Inflammatory macrophage (primary cell): ENCODE measurements around the gene ERCC2.
"Not testable (repeated sequence)": the region's sequence is repeated elsewhere in the genome, so short reads cannot be mapped to it uniquely, and the experiment has no call there.

Experiments used
- DNase-seq, 2 donors: peaks; one replicate each; pipeline ENCODE4 v3.0.0-alpha.2; 2020 to 2022

The ERCC2 gene

DNA sequence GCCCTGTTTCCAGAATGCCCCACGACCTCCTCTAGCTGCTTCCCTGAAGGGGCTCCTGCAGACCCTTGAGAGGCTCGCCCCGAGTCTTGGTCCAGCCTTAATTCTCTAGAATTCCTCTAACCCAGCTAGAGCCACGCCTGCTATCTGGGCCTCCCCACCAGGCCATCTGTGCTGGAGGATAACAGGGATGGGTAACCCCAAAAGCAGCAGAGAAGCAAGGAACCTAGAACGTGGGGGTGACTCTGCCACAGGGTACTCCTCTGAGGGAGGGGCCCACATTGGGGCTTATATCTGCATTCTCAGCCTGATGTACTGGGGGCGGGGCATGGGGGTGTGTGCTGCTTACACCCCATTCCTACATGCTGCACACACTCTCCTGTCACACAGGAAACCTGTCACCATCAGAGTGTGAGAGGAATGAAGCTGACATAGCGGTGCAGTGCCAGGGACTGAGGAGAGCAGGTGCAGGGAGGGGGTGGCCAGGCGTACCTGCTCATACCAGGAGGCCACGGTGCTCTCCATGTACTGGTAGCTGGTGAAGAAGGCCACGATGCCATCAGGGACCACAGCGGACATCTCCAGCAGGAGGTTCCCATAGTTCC lies 16.0 kb downstream of the ERCC2 start:
- no peak for DNase-seq

DNA sequence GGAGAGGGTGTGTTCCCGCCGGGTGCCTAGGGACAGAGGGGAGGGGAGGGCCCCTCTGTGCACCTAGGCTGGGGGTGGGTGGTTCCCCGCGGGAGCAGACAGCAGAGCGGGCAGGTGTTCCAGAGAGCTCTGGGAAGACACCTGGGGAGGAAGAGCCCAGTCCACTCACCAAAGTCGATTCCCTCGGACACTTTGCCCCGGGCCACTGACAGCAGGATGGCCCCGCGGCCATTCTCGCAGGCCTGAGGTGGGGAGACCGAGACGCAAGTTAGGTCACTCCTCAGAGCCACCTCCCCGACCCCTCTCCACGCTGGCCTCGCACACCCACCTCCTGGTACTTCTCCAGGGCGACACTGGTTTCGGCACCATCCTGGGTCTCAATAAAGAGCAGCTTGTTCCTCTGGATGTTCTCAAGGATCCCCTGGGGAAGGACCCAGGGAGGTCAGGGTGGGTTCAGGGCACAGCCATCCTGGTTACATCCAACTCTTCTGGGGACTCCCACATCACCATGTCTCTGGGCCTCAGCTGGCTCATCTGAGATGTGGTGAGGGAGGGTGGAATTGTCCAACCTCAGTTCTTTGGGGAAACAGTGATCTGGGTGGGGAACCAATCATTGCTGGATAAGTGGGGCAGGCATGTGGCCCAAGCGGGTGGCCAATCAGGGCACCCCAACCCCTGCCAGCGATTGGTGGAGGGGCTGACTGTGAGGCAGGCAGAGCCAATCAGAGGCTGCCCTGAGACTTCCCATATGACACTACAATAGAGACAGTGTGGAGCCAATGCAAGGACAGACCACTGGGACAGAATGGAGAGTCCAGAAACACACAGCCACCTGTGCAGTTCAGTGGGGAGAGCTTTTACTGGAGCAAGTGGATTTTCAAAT lies 17.2 kb downstream of the ERCC2 start:
- DNase-seq, result no peak

DNA sequence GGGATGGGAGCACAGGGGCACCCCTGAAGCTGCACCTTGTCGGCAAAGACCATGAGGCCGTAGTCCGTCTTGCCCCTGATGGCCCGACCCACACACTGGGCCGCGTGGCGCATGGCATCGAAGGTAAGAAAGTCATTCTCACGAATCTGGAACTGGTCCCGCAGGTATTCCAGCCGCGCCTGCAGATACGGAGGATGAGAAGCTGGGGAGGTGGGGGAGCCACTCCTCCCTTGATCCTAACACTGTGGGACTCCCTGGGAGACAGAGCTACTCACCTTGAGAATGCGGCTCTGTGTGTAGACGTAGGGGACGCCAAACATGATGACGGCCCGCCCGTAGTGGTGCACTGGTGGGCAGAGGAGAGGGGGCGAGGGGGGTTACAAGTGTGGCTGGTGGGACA lies 17.9 kb downstream of the ERCC2 start:
- no peak for DNase-seq

DNA sequence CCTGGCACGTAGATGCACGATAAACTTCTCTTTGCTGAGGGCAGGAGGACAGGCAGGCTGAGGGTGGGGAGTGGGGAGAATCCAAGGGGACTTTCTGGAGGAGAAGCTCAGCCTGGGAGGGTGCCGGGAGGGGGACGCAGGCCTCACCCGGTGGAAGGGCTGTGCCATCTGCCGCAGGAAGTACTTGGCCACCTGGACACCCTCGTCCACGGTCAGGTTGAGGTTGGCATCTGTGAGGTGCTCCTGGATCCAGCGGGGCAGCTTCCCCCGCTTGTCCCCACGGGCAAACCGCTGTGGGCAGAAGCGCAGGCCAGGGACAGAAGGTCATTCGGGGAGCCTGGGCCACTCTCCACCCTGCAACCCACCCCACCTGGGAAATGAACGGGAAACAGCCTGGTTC lies 18.3 kb downstream of the ERCC2 start:
- no peak for DNase-seq

DNA sequence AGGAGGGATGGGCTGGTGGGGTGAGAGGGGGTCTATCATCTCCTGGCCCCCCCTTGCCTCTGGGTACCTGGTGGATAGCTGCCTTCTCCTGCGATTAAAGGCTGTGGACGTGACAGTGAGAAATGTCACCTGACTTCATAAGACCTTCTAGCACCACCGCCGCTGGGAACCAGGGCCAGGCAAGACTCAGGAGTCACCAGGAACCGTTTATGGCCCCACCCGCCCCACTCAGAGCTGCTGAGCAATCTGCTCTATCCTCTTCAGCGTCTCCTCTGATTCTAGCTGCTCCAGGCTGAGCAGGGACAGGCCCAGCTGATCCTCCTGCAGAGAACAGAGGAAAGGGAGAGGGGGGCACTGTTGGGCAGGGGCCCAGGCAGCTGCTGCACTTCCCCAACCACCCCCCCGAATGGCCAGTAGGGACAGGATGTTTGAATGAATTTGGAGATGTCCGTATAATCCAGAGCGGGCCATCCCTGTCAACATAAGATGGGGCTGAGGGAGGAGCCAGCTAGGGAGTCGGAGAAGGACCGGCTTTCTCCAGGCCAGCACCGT lies 18.9 kb downstream of the ERCC2 start:
- no peak for DNase-seq

DNA sequence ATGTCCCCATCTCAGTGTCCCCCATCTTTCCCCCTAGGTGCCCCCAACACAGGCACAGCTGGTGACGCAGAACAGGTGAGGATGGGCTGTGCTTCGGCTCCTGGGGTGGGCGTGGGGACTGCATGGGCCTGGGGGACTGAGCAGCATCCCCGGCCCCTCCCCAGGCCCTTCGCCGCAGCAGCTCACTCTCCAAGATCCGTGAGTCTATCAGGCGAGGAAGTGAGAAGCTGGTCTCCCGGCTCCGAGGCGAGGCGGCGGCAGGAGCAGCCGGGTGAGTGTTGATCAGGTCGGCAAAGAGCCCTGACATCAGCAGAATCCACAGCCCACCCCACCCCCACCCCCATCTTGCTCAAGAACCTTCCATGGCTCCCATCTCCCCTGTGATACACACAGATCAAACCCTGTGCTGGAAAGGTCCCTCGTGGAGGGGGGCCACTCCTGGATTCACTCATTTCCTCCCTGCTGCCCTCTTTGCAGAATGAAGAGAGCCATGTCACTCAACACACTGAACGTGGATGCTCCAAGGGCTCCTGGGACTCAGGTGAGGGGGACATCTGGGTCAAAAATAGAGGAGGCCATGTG lies 19.8 kb downstream of the ERCC2 start:
- DNase-seq, result no peak

DNA sequence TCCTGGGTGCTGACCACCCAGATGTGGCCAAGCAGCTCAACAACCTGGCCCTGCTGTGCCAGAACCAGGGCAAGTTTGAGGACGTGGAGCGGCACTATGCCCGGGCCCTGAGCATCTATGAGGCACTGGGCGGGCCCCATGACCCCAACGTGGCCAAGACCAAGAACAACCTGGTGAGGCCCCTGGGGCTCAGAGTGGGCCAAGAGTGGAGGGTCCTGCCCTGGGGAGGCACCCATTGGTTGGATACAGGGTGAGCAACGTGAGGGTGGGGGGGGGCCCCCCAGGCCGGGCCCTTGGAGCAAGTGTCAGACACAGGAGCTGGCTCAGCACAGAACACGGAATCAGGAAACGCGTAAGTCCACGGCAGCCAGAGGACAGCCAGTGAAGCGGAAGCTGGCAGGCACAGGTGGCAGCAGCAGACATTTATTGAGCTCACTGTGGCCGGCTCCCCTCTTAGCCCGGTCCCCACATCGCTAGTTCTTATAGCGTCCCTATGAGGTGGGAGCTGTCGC lies 20.9 kb downstream of the ERCC2 start:
- DNase-seq, result no peak

DNA sequence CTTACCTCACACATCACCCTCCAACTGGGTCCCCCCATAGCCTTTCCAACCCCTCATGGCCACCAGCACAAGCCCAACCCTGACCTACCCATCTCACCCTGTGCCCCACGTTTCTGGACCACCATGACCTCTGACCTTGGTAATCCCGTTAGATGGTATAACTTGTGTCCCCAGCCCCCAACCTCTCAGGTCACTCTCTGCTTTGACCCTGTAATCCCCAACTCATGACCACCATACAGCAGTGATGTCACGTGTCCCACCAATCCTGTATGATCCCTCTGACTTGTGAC lies 21.3 kb downstream of the ERCC2 start:
- no peak for DNase-seq

DNA sequence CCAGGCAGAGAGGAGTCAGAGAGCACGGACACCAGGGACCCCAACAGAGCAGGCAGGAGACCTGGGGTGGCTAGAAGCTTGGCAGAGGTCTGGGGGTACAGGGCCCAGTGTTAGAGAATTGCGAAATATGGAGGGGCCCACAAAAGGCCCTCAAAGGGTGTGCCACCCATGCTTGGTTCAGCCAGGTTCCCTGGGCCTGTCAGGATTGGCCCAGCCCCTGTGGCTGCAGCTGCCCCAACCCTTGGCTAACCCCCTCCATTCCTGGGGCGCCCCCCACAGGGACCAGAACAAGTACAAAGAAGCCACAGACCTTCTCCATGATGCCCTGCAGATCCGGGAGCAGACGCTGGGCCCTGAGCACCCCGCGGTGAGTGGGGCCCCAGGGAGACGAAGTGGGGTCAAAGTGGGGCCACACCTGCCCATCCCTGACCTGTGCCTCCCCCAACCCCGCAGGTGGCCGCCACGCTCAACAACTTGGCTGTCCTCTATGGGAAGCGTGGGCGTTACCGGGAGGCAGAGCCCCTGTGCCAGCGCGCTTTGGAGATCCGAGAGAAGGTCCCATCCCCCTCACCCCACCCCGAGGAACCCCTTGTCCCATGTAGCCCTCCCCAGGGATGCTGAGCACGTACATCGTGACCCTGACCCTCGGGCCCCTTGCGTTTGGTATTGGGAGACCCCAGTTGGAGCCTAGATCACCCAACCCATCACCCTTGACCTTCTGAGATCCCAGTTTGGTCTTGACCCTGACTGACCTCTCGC lies 21.8 kb downstream of the ERCC2 start:
- DNase-seq, result no peak

DNA sequence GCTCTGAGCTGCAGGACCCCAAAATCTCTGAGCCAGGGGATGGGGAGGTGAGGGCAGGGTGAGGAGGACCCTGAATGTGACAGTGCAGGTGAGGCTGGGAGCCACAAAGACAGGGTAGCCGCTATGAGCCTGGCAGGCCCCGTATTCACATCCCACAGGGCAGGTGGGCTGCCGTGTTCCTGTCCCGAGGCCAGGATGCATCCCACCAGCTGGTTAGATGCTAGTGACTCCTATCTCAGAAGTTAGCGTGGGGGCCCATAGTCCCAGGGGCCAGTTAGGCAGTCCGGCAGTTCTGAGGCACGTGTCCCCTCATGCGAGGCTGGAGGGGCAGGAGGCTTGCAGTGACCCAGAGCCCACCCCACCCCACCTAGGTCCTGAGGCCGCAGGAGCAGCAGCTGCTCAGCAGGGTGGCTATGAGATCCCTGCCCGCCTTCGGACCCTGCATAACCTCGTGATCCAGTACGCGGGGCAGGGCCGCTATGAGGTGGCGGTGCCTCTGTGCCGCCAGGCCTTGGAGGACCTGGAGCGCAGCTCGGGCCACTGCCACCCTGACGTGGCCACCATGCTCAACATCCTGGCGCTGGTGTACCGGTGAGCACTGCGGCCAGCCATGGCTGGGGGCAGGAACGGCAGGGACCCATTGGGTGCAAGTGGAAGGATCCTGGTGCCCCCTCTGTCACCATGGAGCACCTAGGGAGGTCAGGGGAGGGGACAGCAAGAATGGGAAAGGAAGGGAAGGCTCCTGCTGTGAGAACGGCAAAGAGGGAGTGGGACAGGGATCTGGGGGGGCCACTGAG lies 22.6 kb downstream of the ERCC2 start:
- no peak for DNase-seq

DNA sequence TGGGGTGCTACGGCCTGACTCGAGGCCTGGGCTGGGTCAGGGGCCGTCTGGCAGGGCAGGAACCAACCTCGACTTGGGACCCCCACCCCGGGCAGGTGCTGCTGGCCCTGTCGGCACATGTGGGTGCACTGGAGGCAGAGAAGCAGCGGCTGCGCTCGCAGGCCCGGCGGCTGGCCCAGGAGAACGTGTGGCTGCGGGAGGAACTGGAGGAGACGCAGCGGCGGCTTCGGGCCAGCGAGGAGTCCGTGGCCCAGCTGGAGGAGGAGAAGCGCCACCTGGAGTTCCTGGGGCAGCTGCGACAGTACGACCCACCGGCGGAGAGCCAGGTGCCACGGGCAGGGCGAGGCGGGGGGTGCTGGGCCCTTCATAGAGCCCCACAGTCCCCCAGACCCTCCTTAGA lies 23.9 kb downstream of the ERCC2 start:
- no peak for DNase-seq

DNA sequence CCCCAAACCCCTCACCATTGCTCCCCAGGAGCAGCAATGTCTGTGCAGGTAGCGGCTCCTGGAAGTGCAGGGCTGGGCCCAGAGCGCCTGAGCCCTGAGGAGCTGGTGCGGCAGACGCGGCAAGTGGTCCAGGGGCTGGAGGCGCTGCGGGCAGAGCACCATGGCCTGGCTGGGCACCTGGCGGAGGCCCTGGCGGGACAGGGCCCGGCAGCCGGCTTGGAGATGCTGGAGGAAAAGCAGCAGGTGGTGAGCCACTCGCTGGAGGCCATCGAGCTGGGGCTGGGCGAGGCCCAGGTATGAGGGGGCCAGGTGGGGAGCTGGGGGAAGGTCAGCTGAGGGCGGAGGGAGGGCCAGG lies 24.9 kb downstream of the ERCC2 start:
- no peak for DNase-seq

DNA sequence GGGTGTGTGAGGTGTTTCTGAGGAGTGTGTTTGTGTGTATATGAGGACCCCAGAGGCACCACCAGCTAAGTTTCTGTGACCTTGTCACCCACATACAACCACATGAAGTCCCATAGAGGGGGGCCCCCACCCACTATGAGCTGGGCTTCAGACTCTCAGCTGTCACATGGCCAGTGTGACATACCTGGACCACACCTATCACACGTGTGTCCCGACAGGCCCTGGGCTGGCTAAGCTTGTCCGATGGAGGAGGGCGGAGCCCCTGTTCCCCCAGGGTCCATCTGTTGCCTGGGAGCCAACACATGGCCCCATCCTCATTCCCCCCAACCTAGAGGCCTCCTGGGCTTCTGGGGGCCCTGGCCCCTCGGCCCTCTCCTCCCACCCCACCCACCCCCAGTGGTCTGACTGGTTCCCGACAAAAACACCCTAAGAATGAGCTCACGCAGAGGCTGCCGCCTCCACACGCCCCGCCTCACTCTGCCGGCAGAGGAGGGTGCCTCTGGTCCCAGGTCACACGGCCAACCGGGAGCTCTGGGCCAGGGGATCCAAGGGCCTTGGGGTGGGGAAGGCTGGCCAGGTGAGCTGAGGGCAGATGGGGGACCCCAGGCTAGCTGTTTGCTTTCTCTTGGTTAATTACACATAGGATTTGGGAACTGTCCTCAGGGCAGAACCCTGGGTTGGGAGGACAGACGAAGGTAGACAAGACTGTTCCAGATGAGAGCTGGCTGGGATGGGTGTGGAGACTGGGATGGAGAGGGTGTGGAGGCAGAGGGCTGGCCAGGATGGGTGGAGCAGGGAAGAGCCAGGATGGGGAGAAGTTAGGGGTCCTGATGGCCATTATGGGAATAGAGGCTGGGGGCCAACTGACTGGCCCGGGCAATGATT lies 25.5 kb downstream of the ERCC2 start:
- DNase-seq, result no peak

DNA sequence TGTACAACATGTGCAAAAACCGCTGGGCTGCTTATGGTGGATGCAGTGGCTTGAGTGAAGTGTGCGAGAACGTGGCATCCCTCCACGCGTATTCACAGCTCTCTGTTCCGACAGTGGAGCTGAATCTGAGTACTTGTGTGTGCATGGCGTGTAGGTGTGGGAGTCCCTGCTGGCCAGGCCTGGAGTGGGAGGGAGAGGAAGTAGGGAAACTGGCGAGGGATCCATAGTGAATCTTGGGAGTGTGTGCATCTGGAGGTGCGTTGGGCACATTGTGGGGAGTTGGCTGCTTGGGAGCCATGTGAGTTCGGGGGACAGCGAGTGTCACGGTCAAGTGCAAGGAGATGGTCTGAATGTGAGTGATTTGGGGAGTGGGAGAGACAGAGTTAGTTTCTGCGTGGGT lies 27.5 kb downstream of the ERCC2 start:
- no peak for DNase-seq

DNA sequence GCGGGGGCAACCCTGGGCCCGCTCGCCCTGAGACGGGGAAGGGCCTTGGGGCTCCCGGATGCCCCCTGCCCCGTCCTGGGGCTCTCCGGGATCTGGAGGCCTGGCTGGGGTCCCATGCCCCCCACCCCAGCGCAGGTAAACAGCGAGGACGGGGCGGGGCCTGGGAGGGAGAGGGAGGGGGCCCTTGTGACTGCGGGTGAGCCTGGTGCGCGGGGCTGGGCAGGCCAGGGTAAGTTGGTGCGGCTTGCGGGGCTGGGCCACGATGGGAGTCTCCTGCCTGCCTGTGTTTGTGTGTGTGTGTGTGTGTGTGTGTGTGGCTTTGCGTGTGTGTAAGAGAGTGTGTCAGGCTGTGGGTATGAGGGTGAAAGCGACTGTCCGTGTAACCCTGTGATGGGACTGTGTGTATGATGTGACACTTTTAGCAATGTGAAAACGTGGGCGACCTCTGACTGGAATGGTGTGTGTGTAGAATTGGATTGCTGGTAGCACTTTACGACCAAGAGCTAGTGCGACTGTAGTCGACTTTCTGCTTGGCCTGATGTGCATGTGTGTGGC lies 29.4 kb downstream of the ERCC2 start:
- DNase-seq, result no peak

DNA sequence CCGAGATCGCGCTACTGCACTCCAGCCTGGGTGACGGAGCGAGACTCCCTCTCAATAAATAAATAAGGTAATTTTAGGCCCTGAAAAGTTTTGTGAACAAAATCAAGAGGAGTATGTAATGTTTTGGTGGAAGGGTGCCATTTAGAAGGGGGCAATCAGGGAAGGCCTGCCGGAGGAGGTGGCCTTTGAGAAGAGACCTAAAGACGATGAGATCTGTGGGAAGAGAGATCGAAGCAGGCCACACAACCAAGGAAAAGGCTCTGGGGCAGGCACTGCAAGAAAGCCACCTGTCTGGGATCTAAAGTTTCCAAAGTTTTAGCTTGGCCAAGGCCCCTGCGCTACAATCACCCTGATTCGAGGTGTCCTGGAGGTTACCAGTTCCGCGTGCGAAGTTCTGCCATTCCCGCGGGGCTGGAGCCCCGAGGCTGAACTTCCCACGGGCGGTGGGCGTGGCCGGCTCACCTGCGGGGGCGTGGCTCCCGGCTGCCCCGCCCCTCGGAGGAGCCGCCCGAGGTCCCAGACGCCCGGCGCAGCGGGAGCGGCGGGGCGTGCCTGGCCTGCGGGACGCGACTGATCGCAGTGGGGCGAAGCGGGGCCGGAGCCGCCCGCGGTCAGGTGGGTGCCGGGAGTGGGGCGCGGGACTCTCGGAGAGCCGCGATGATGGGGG lies 30.0 kb downstream of the ERCC2 start, which contains the start of gene KLC3:
KLC3 (plus strand) TSS at position 519 of the 667 bp plus-strand sequence. CDS start 4,792 bp downstream, outside the sequence.
- DNase-seq, result no peak

DNA sequence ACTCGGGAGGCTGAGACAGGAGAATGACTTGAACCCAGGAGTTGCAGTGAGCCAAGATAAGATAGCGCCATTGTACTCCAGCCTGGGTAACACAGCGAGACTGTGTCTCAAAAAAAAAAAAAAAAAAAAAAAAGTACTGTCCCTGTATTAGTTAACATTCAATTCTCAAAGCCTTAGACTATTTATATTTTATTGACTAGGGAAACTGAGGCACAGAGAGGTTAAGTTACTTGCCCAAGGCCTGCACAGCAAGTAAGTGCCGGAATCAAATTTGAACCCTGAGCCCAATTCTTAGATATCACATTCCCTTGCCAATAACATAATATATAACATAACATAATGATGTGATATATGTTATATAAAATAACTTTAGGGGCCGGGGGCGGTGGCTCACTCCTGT lies 30.7 kb downstream of the ERCC2 start:
- DNase-seq, result no peak

DNA sequence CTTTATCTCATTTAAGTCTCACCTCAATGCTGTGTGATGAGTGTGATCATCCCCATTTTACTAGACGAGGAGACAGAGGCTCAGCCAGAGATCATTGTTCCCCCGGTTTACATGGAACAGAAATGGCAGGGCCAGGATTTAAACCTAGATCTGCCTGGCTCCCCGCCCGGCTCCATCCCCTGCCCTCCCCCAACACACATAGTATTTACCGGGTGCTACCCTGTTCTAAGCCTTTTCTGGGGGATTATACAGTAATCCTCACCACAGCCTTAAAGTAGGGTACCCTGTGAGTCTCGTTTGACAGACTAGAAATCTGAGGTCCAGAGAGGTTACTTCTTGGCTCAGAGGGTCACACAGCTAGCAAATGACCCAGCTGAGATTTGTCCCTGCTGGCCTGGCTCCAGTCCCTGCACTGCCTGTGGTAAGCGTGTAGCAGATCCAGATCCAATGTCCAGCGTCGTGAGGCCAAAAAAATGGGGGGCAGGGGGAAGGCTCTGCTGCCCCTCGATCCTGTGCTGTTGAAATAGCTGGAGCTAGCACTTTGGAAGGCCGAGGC lies 33.6 kb downstream of the ERCC2 start:
- no peak for DNase-seq

DNA sequence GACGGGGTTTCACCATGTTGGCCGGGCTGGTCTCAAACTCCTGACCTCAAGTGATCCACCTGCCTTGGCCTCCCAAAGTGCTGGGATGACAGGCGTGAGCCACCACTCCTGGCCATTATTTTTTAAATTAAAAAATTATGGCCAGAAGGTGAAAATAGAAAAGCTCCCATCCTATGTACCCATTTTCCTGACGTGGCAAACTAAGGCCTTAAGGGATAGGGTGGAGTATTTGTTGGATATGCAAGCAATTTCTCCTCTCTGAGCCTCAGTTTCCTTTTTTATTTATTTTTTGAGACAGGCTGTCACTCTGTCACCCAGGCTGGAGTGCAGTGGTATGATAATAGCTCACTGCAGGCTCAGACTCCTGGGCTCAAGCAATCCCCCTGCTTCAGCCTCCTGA lies 35.5 kb downstream of the ERCC2 start:
- not testable (repeated sequence) for DNase-seq
